Psoas muscle (tissue), 8 donors: Measurements from ENCODE around the gene LPP. TPM values are rescaled to one million over a fixed set of nuclear protein-coding genes. Genes with fewer than 3 reads are reported as not detected.

Source experiments
- ATAC-seq, 4 donors: fragments of 200-7000 bp; cut with Tn5 transposase; one replicate each; pipeline ENCODE4 v1.9.1; 2020; ENCODE audit warnings: moderate library complexity in 3 of 4, mild to moderate bottlenecking in 2 of 4
- DNase-seq, 2 donors: peaks; one replicate each; pipeline ENCODE4 v3.0.0-alpha.2; 2020
- H3K27ac ChIP-seq: fragments of 200-600 bp; one replicate; pipeline ENCODE4 v1.8.0; 2022
- H3K27me3 ChIP-seq, 3 donors: fragments of 200-600 bp in 1 of 3; one replicate each; pipeline versions ENCODE4 v1.6.1 to v1.8.0; 2013 to 2022; ENCODE audit warnings: low read length in 2 of 3, mild to moderate bottlenecking in 2 of 3, moderate library complexity in 1 of 3; ENCODE audit not compliant: insufficient read depth in 3 of 3
- H3K36me3 ChIP-seq, 2 donors: fragments of 200-600 bp in 1 of 2; one replicate each; pipeline versions ENCODE4 v1.6.1 to v1.8.0; 2013 to 2022; ENCODE audit warnings: low read depth in 1 of 2, mild to moderate bottlenecking in 1 of 2, moderate library complexity in 1 of 2; ENCODE audit not compliant: insufficient read depth in 1 of 2
- H3K4me1 ChIP-seq: fragments of 200-600 bp; one replicate; pipeline ENCODE4 v1.8.0; 2022
- H3K4me3 ChIP-seq: fragments of 200-600 bp; one replicate; pipeline ENCODE4 v1.8.0; 2022; ENCODE audit warnings: mild to moderate bottlenecking
- H3K9me3 ChIP-seq: fragments of 200-600 bp; one replicate; pipeline ENCODE4 v1.8.0; 2022
- CTCF ChIP-seq: fragments of 200-600 bp; IDR thresholded peaks from one replicate; pipeline ENCODE4 v1.8.0; 2022; ENCODE audit warnings: antibody characterized with exemption
- WGBS, 3 donors: extraction: QIAGEN DNeasy Blood & Tissue Kit; methylation state at CpG; one replicate each; pipeline versions ENCODE4 v1.1.6 to v1.1.7; 2013; 5-methylcytosine and 5-hydroxymethylcytosine counted together
- intact Hi-C, 2 donors: fragments of 100-400 bp; cut with DNase I; formaldehyde crosslinking; loops; one replicate each; pipeline versions ENCODE4 v1.11.0 to v1.14.2; 2022
- polyA plus RNA-seq, 3 donors: library from polyadenylated mRNA; stranded (reverse); fragments of 200-250 nt; gene quantifications; one replicate each; pipeline ENCODE4 v1.2.3, GENCODE V29; 2013
- total RNA-seq, 4 donors: library from RNA; stranded (reverse); fragmentation: NEBNext Ultra II Directional in 2 of 4; extraction: Animal tissue kit (Norgen Biotek cat#: 25700) in 2 of 4; gene quantifications; one replicate each; pipeline versions ENCODE4 v1.2.1 to v1.2.4, GENCODE V29; 2021 to 2023
- donor health status: healthy with polysubstance abuse.
- donor health status: DM: no; HTN: no; CAD: no; lungs with moderate emphysema.
- donor health status: Bipolar disorder and iron deficiency.
- donor health status: healthy.
- donor health status: DM: yes; HTN: yes; CAD: no.
- donor health status: DM: no; HTN: no; CAD: no.
- donor health status: DM: no; HTN: no; CAD: no.
- donor health status: DM: yes; HTN: yes; CAD: no.

The LPP gene
- total and polyA plus RNA-seq, 7 donors, result 2.6 to 80.3 (median 42.8) TPM

- no peak for TF ChIP-seq CTCF
- ATAC-seq (no peak), DNase-seq (no peak)
- 43 to 64% (median 55%) methylated on average over 5 of the region's 5 CpGs for WGBS, 3 donors
- intact Hi-C loops, result loop anchor here in 1 of 2 donors (1.0 kb wide), 1 partner anchor 46 kb away; no protein-coding TSS in a partner anchor
- Histone ChIP-seq H3K9me3 (no peaks in the 10 kb centered on the region), H3K27ac (no peak overlapping the region), H3K27me3 (no peaks in the 10 kb centered on the region), H3K4me1 (peaks cover 41% of the 10 kb centered on the region), H3K4me3 (no peak overlapping the region), H3K36me3 (no peaks in the 10 kb centered on the region)
Measured at GRCh38 chr3:188659449-188660090, 505.6 kb downstream of the LPP start.

GRCh38 chr3:188660415-188660814 lies 506.5 kb downstream of the LPP start:
- H3K9me3 ChIP-seq, result no peaks in the 10 kb centered on the region
- H3K4me3 ChIP-seq, result no peak overlapping the region
- ATAC-seq, result no peak
- H3K27ac ChIP-seq, result no peak overlapping the region
- intact Hi-C loops, result loop anchor here in 1 of 2 donors (1.0 kb wide), 1 partner anchor 47 kb away; no protein-coding TSS in a partner anchor
- H3K4me1 ChIP-seq, result peaks cover 43% of the 10 kb centered on the region
- TF ChIP-seq CTCF, result no peak
- no peak for DNase-seq
- 90 to 100% (median 100%) methylated on average over 1 of the region's 1 CpG for WGBS, 3 donors
- H3K27me3 ChIP-seq, result no peaks in the 10 kb centered on the region
- no peaks in the 10 kb centered on the region for H3K36me3 ChIP-seq

- DNase-seq, result no peak
- no peaks in the 10 kb centered on the region for H3K9me3 ChIP-seq
- WGBS, 3 donors, result 96 to 97% (median 97%) methylated on average over 2 of the region's 2 CpGs
- H3K27ac ChIP-seq, result no peak overlapping the region
- TF ChIP-seq CTCF, result no peak
- no peak overlapping the region for H3K4me3 ChIP-seq
- intact Hi-C loops, result no loop called here
- H3K27me3 ChIP-seq, result no peaks in the 10 kb centered on the region
- no peak for ATAC-seq
- peaks cover 41% of the 10 kb centered on the region for H3K4me1 ChIP-seq
- no peaks in the 10 kb centered on the region for H3K36me3 ChIP-seq
Measured at GRCh38 chr3:188661806-188662205, 507.8 kb downstream of the LPP start.

GRCh38 chr3:188662214-188662613 lies 508.3 kb downstream of the LPP start:
- whole genome bisulfite sequencing, 3 donors, result 61 to 75% (median 74%) methylated on average over 1 of the region's 1 CpG
- H3K27ac ChIP-seq, result no peak overlapping the region
- DNase-seq (no peak), ATAC-seq (no peak)
- H3K27me3 ChIP-seq, result no peaks in the 10 kb centered on the region
- H3K9me3 ChIP-seq, result no peaks in the 10 kb centered on the region
- H3K4me1 ChIP-seq, result peaks cover 40% of the 10 kb centered on the region
- no peak overlapping the region for H3K4me3 ChIP-seq
- intact Hi-C loops, result no loop called here
- TF ChIP-seq CTCF, result no peak
- H3K36me3 ChIP-seq, result no peaks in the 10 kb centered on the region

- Histone ChIP-seq H3K27me3 (no peaks in the 10 kb centered on the region), H3K4me1 (peaks cover 40% of the 10 kb centered on the region), H3K4me3 (no peak overlapping the region), H3K27ac (no peak overlapping the region), H3K9me3 (no peaks in the 10 kb centered on the region), H3K36me3 (no peaks in the 10 kb centered on the region)
- intact Hi-C loops, result no loop called here
- no peak for TF ChIP-seq CTCF
- ATAC-seq (no peak), DNase-seq (no peak)
- WGBS, 3 donors, result 70 to 84% (median 75%) methylated on average over 2 of the region's 2 CpGs
Measured at GRCh38 chr3:188662795-188663194, 508.8 kb downstream of the LPP start.
